Measurements from ENCODE around the gene LMNTD1.

DNA sequence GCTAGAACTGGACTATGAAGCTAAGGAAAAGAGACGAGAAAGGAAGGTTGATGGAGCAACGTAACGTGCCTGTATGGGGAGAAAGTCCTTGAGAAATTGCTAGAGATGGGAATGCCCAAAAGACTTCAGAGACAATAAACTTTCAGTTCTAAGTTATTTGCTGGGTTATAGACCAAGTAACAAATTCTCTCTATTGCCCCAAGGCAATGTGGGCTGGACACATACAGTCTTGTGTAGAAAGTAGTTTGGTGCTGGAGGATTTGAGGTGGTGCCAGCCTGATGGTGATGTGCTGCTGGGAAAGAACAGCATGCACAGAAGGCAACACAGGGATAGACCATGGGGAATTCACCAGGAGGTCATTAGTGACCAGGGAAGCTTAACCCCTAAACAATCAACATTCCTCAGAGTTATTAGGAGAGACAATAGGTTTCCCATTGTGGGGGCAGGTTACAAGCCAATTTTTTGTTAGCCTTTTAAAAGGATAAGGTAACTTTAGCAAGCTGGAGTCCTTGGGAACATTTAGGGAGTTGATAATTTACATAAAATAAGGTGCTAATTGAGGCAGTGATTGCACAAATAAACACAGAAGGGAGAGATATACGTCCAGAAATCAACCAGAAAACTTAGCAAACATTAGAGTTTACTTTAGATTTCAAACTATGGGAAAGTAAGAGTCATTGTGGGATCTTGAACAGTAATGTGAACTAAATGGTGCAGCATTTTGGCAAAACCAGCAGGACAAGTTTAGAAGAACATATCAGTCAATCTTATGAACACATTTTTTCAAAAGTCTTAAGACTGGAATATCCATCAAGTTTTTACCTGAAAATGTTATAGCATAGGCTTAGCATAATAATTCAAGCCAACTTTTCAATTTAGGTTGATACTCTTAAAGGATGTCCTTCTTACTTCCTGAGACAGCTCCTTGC is 61.4 kb downstream of the LMNTD1 start:
- TF ChIP-seq, protein P1, sequence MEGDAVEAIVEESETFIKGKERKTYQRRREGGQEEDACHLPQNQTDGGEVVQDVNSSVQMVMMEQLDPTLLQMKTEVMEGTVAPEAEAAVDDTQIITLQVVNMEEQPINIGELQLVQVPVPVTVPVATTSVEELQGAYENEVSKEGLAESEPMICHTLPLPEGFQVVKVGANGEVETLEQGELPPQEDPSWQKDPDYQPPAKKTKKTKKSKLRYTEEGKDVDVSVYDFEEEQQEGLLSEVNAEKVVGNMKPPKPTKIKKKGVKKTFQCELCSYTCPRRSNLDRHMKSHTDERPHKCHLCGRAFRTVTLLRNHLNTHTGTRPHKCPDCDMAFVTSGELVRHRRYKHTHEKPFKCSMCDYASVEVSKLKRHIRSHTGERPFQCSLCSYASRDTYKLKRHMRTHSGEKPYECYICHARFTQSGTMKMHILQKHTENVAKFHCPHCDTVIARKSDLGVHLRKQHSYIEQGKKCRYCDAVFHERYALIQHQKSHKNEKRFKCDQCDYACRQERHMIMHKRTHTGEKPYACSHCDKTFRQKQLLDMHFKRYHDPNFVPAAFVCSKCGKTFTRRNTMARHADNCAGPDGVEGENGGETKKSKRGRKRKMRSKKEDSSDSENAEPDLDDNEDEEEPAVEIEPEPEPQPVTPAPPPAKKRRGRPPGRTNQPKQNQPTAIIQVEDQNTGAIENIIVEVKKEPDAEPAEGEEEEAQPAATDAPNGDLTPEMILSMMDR (conservative IDR thresholded peaks at IDR 0.05; ENCODE audit: low read depth in 2 of 2), result no peak
- TF ChIP-seq JUNB (IDR thresholded peaks at IDR 0.05; ENCODE audit: unreplicated experiment), result no peak
- TF ChIP-seq ZNF114 (CRISPR knock-in tag; IDR thresholded peaks at IDR 0.05), result no peak; the same call in 1 of the 2 replicates
- TF ChIP-seq CREB1 (CRISPR knock-in tag; IDR thresholded peaks at IDR 0.05; ENCODE audit: low read depth), result no peak

All from GM23338 (cell line).